Hypothalamus (tissue), 51 donors: ENCODE data around the gene COA8.

Experiments used
- DNase-seq, 51 donors: peaks; one replicate each; lab custom pipeline; 2025; lab: John Stamatoyannopoulos, UW

Gene COA8

GRCh38 chr14:103562429-103563225 lies at the start of gene COA8, which contains the start of gene BAG5:
COA8 (plus strand) TSS chr14:103562960; CDS start chr14:103563002, 42 bp downstream.
BAG5 (minus strand) TSS chr14:103562657; CDS start chr14:103561164, 1,493 bp downstream.
- DNase-seq, result peak in 50 of 51 donors; percentile 40 to 96 (median 83)

GRCh38 chr14:103514596-103515421 lies 48.0 kb upstream of the COA8 start:
- no peak for DNase-seq

- DNase-seq, result no peak
Observed at GRCh38 chr14:103516426-103517173, 46.2 kb upstream of the COA8 start.

- no peak for DNase-seq
Observed at GRCh38 chr14:103517174-103517566, 45.6 kb upstream of the COA8 start.

GRCh38 chr14:103517721-103518421 lies 44.9 kb upstream of the COA8 start:
- peak in 10 of 51 donors; percentile 24 to 49 (median 40) for DNase-seq

GRCh38 chr14:103518422-103519042 lies 44.2 kb upstream of the COA8 start:
- peak in 36 of 51 donors; percentile 38 to 81 (median 56) for DNase-seq

GRCh38 chr14:103519043-103519836 lies 43.5 kb upstream of the COA8 start:
- DNase-seq, result peak in 1 of 51 donors; percentile 15

- DNase-seq, result peak in 1 of 51 donors; percentile 31
Observed at GRCh38 chr14:103519837-103520212, 42.9 kb upstream of the COA8 start.

GRCh38 chr14:103520269-103520656 lies 42.5 kb upstream of the COA8 start:
- DNase-seq, result peak in 1 of 51 donors; percentile 58

- DNase-seq, result peak in 45 of 51 donors; percentile 35 to 88 (median 73)
Observed at GRCh38 chr14:103520657-103521437, 41.9 kb upstream of the COA8 start.

GRCh38 chr14:103521438-103521950 lies 41.3 kb upstream of the COA8 start:
- peak in 20 of 51 donors; percentile 51 to 83 (median 74) for DNase-seq

- peak in 5 of 51 donors; percentile 37 to 51 (median 48) for DNase-seq
Observed at GRCh38 chr14:103521951-103522563, 40.7 kb upstream of the COA8 start.

GRCh38 chr14:103522649-103523574 lies 39.8 kb upstream of the COA8 start, which contains the start of gene CKB:
CKB (minus strand) TSS chr14:103522830; CDS start chr14:103522493, 337 bp downstream.
- peak in 44 of 51 donors; percentile 34 to 87 (median 70) for DNase-seq

- DNase-seq, result no peak
Observed at GRCh38 chr14:103523575-103523954, 39.2 kb upstream of the COA8 start.

- no peak for DNase-seq
Observed at GRCh38 chr14:103524002-103524935, 38.5 kb upstream of the COA8 start.
